CD8-positive, alpha-beta memory T cell (primary cell): ENCODE results near the gene GLOD4. TPM values are rescaled to one million over a fixed set of nuclear protein-coding genes. Genes with fewer than 3 reads are reported as not detected.
"Not testable (repeated sequence)": the region's sequence is repeated elsewhere in the genome, so short reads cannot be mapped to it uniquely, and the experiment has no call there.

Experiments
- CTCF ChIA-PET: fragments of 350-600 bp; sonication (Branson Sonifier 250); formaldehyde crosslinking; loops from one replicate; lab custom pipeline; 2021; ENCODE audit warnings: antibody characterized with exemption; lab: Charles Lee
- POLR2A ChIA-PET: fragments of 350-600 bp; sonication (Branson Sonifier 250); formaldehyde crosslinking; loops from one replicate; lab custom pipeline; 2021; ENCODE audit warnings: antibody characterized with exemption; lab: Charles Lee
- DNase-seq, 5 donors: peaks; one replicate each; pipeline versions ENCODE4 v3.0.0 to v3.0.0-alpha.2; 2020 to 2022; ENCODE audit warnings: mixed read lengths in 1 of 5
- H3K27ac ChIP-seq: one replicate; pipeline ENCODE4 v1.7.0; 2013; ENCODE audit warnings: low read depth, mild to moderate bottlenecking, low read length, moderate library complexity
- H3K27me3 ChIP-seq: 2 replicates; pipeline ENCODE4 v1.7.0; 2013; ENCODE audit warnings: low read length, mild to moderate bottlenecking; ENCODE audit not compliant: insufficient read depth, poor library complexity, severe bottlenecking
- H3K36me3 ChIP-seq: 2 replicates; pipeline ENCODE4 v1.7.0; 2013; ENCODE audit warnings: mild to moderate bottlenecking, low read length, moderate library complexity; ENCODE audit not compliant: insufficient read depth
- H3K4me1 ChIP-seq: 2 replicates; pipeline ENCODE4 v1.7.0; 2013; ENCODE audit warnings: mild to moderate bottlenecking, low read length, moderate library complexity; ENCODE audit not compliant: insufficient read depth
- H3K4me3 ChIP-seq: 2 replicates; pipeline ENCODE4 v1.7.0; 2013; ENCODE audit warnings: mild to moderate bottlenecking, low read length
- H3K9me3 ChIP-seq: 2 replicates; pipeline ENCODE4 v1.7.0; 2013; ENCODE audit warnings: mild to moderate bottlenecking, low read length
- H3K27ac Mint-ChIP-seq, 8 donors: one replicate each; pipeline ENCODE4 v1.8.0; 2020 to 2021; ENCODE audit warnings: mixed read lengths in 8 of 8, mild to moderate bottlenecking in 6 of 8, inconsistent platforms in 3 of 8, moderate library complexity in 3 of 8
- H3K27me3 Mint-ChIP-seq, 2 donors: one replicate each; pipeline ENCODE4 v1.8.0; 2020 to 2021; ENCODE audit warnings: mixed read lengths in 2 of 2, mild to moderate bottlenecking in 1 of 2, moderate library complexity in 1 of 2
- H3K36me3 Mint-ChIP-seq, 3 donors: one replicate each; pipeline ENCODE4 v1.8.0; 2020 to 2021; ENCODE audit warnings: mixed read lengths in 3 of 3, inconsistent platforms in 1 of 3, mild to moderate bottlenecking in 1 of 3
- H3K4me1 Mint-ChIP-seq, 3 donors: one replicate each; pipeline ENCODE4 v1.8.0; 2020 to 2021; ENCODE audit warnings: mixed read lengths in 3 of 3, inconsistent platforms in 1 of 3, mild to moderate bottlenecking in 1 of 3
- H3K4me3 Mint-ChIP-seq, 7 donors: one replicate each; pipeline ENCODE4 v1.8.0; 2020 to 2021; ENCODE audit warnings: mixed read lengths in 7 of 7, mild to moderate bottlenecking in 6 of 7, moderate library complexity in 4 of 7, inconsistent platforms in 2 of 7
- H3K9me3 Mint-ChIP-seq, 5 donors: one replicate each; pipeline ENCODE4 v1.8.0; 2020 to 2022; ENCODE audit warnings: mixed read lengths in 5 of 5, mild to moderate bottlenecking in 3 of 5, moderate library complexity in 2 of 5, inconsistent platforms in 1 of 5
- polyA plus RNA-seq: library from polyadenylated mRNA; unstranded; fragments of 300-500 nt; fragmentation: Illumina TruSeq; gene quantifications from one replicate; pipeline ENCODE4 v1.2.3, GENCODE V29; 2021
- total RNA-seq, 2 experiments: library from RNA; stranded (reverse); gene quantifications; one replicate each; pipeline ENCODE4 v1.2.3, GENCODE V29; 2021

GLOD4 gene
- total RNA-seq (10 to 100 TPM; 76.4 to 90.6 TPM), polyA plus RNA-seq (97.7 TPM)

- Mint-ChIP-seq H3K27ac (peak within 1 kb of the TSS; percentile 96 to 99 (median 98)), H3K36me3 (peaks cover 3 to 55% (median 6%) of the 10 kb centered on the region in 3 donors), H3K9me3 (no peaks in the 10 kb centered on the region), H3K27me3 (peaks cover 0 to 3% of the 10 kb centered on the region in 2 donors), H3K4me1 (peaks cover 29 to 43% (median 33%) of the 10 kb centered on the region in 3 donors), H3K4me3 (peak within 1 kb of the TSS; percentile 95 to 99 (median 98))
- H3K4me1 ChIP-seq: peaks cover 26% of the 10 kb centered on the region
- H3K27me3 ChIP-seq: no peaks in the 10 kb centered on the region
- H3K4me3 ChIP-seq: peak within 1 kb of the TSS; percentile 94
- ChIA-PET POLR2A (interaction anchor here (0.5 to 2.4 kb wide), 6 partner anchors 27 to 214 kb away, joined by 4 to 17 read pairs (median 5); partner anchors contain the start of genes GEMIN4, NXN and TIMM22), CTCF (interaction anchor here (1.1 to 2.3 kb wide), 8 partner anchors 11 to 217 kb away, joined by 4 to 10 read pairs (median 7); partner anchors contain the start of genes GEMIN4 and TIMM22)
- peak; percentile 90 to 97 (median 94) for DNase-seq
- H3K36me3 ChIP-seq: peaks cover 12% of the 10 kb centered on the region
- peak within 1 kb of the TSS; percentile 90 for H3K27ac ChIP-seq
- no peaks in the 10 kb centered on the region for H3K9me3 ChIP-seq
These were observed at the start of gene GLOD4, which contains the start of gene MRM3 for GRCh38 chr17:781805-782731. Gene GLOD4, minus strand, starts transcription at chr17:782280. Its CDS starts 25 bp downstream, at chr17:782255. Gene MRM3, plus strand, starts transcription at chr17:782353. Its CDS starts 26 bp downstream, at chr17:782379.

GRCh38 chr17:830950-831349 lies 48.9 kb upstream of the GLOD4 start:
- H3K27me3 Mint-ChIP-seq: peaks cover 8 to 15% of the 10 kb centered on the region in 2 donors
- H3K27ac ChIP-seq: no peak overlapping the region
- DNase-seq: no peak
- no peaks in the 10 kb centered on the region for H3K27me3 ChIP-seq
- CTCF ChIA-PET: interaction anchor here (0.7 kb wide), 1 partner anchor 150 kb away, joined by 3 read pairs; no protein-coding TSS in a partner anchor
- no peaks in the 10 kb centered on the region for H3K4me1 ChIP-seq
- peaks cover 0 to 2% (median 0%) of the 10 kb centered on the region in 5 donors for H3K9me3 Mint-ChIP-seq
- no peak overlapping the region for H3K4me3 Mint-ChIP-seq
- H3K4me3 ChIP-seq: no peak overlapping the region
- POLR2A ChIA-PET: no interaction called here
- no peak overlapping the region for H3K27ac Mint-ChIP-seq
- no peaks in the 10 kb centered on the region for H3K36me3 ChIP-seq
- no peaks in the 10 kb centered on the region for H3K4me1 Mint-ChIP-seq
- H3K9me3 ChIP-seq: no peaks in the 10 kb centered on the region
- no peaks in the 10 kb centered on the region for H3K36me3 Mint-ChIP-seq

GRCh38 chr17:830381-830780 lies 48.3 kb upstream of the GLOD4 start:
- DNase-seq: no peak
- no peak overlapping the region for H3K27ac ChIP-seq
- Mint-ChIP-seq H3K4me1 (no peaks in the 10 kb centered on the region), H3K27me3 (peaks cover 8 to 15% of the 10 kb centered on the region in 2 donors), H3K27ac (no peak overlapping the region), H3K9me3 (peaks cover 0 to 2% (median 0%) of the 10 kb centered on the region in 5 donors), H3K4me3 (no peak overlapping the region), H3K36me3 (no peaks in the 10 kb centered on the region)
- no peaks in the 10 kb centered on the region for H3K36me3 ChIP-seq
- H3K9me3 ChIP-seq: no peaks in the 10 kb centered on the region
- H3K4me1 ChIP-seq: no peaks in the 10 kb centered on the region
- no peaks in the 10 kb centered on the region for H3K27me3 ChIP-seq
- no peak overlapping the region for H3K4me3 ChIP-seq
- CTCF ChIA-PET: no interaction called here
- POLR2A ChIA-PET: no interaction called here

- CTCF ChIA-PET, H3K9me3 ChIP-seq, POLR2A ChIA-PET, H3K36me3 Mint-ChIP-seq, H3K4me1 ChIP-seq, H3K4me1 Mint-ChIP-seq, H3K4me3 ChIP-seq, H3K4me3 Mint-ChIP-seq, DNase-seq, H3K27ac Mint-ChIP-seq, H3K27ac ChIP-seq, H3K36me3 ChIP-seq, H3K27me3 ChIP-seq, H3K9me3 Mint-ChIP-seq: not testable (repeated sequence)
- H3K27me3 Mint-ChIP-seq: peaks cover 8 to 15% of the 10 kb centered on the region in 2 donors
These were observed 47.5 kb upstream of the GLOD4 start for GRCh38 chr17:829614-830013.

- Mint-ChIP-seq H3K27ac (no peak overlapping the region), H3K4me3 (no peak overlapping the region), H3K27me3 (peaks cover 8 to 15% of the 10 kb centered on the region in 2 donors), H3K36me3 (no peaks in the 10 kb centered on the region), H3K9me3 (peaks cover 0 to 2% (median 0%) of the 10 kb centered on the region in 5 donors), H3K4me1 (no peaks in the 10 kb centered on the region)
- Histone ChIP-seq H3K27ac (no peak overlapping the region), H3K36me3 (no peaks in the 10 kb centered on the region), H3K27me3 (no peaks in the 10 kb centered on the region), H3K4me1 (no peaks in the 10 kb centered on the region), H3K9me3 (no peaks in the 10 kb centered on the region), H3K4me3 (no peak overlapping the region)
- ChIA-PET CTCF (no interaction called here), POLR2A (no interaction called here)
- DNase-seq: no peak
These were observed 46.7 kb upstream of the GLOD4 start for GRCh38 chr17:828761-829160.

GRCh38 chr17:826778-827177 lies 44.7 kb upstream of the GLOD4 start:
- Mint-ChIP-seq H3K9me3 (peaks cover 0 to 1% (median 0%) of the 10 kb centered on the region in 5 donors), H3K4me3 (no peak overlapping the region), H3K27ac (no peak overlapping the region), H3K36me3 (no peaks in the 10 kb centered on the region), H3K27me3 (peaks cover 8 to 9% of the 10 kb centered on the region in 2 donors), H3K4me1 (no peaks in the 10 kb centered on the region)
- POLR2A ChIA-PET: no interaction called here
- no peak overlapping the region for H3K4me3 ChIP-seq
- CTCF ChIA-PET: no interaction called here
- no peaks in the 10 kb centered on the region for H3K27me3 ChIP-seq
- H3K36me3 ChIP-seq: no peaks in the 10 kb centered on the region
- no peak overlapping the region for H3K27ac ChIP-seq
- H3K4me1 ChIP-seq: no peaks in the 10 kb centered on the region
- H3K9me3 ChIP-seq: no peaks in the 10 kb centered on the region
- no peak for DNase-seq

- H3K4me3 ChIP-seq: no peak overlapping the region
- no peak overlapping the region for H3K27ac ChIP-seq
- Mint-ChIP-seq H3K36me3 (no peaks in the 10 kb centered on the region), H3K9me3 (no peaks in the 10 kb centered on the region), H3K4me3 (no peak overlapping the region), H3K27ac (peak overlapping the region in 1 of 8 donors; percentile 14), H3K27me3 (peaks cover 3 to 7% of the 10 kb centered on the region in 2 donors), H3K4me1 (no peaks in the 10 kb centered on the region)
- ChIA-PET POLR2A (no interaction called here), CTCF (no interaction called here)
- no peak for DNase-seq
- H3K36me3 ChIP-seq: no peaks in the 10 kb centered on the region
- no peaks in the 10 kb centered on the region for H3K9me3 ChIP-seq
- H3K27me3 ChIP-seq: no peaks in the 10 kb centered on the region
- no peaks in the 10 kb centered on the region for H3K4me1 ChIP-seq
These were observed 43.1 kb upstream of the GLOD4 start for GRCh38 chr17:825216-825615.

- Mint-ChIP-seq H3K27ac (no peak overlapping the region), H3K4me3 (no peak overlapping the region), H3K9me3 (no peaks in the 10 kb centered on the region), H3K27me3 (peaks cover 0 to 3% of the 10 kb centered on the region in 2 donors), H3K4me1 (no peaks in the 10 kb centered on the region), H3K36me3 (no peaks in the 10 kb centered on the region)
- H3K4me1 ChIP-seq: no peaks in the 10 kb centered on the region
- no peaks in the 10 kb centered on the region for H3K27me3 ChIP-seq
- no peak for DNase-seq
- no peaks in the 10 kb centered on the region for H3K9me3 ChIP-seq
- no peak overlapping the region for H3K4me3 ChIP-seq
- ChIA-PET POLR2A (no interaction called here), CTCF (no interaction called here)
- H3K36me3 ChIP-seq: no peaks in the 10 kb centered on the region
- H3K27ac ChIP-seq: no peak overlapping the region
These were observed 42.3 kb upstream of the GLOD4 start for GRCh38 chr17:824378-824777.
